Epidermal melanocyte (primary cell): Measurements from ENCODE around the gene RFNG.

Source experiments
- DNase-seq: peaks from one replicate; pipeline ENCODE4 v3.0.0; 2011; ENCODE audit warnings: low spot score; ENCODE audit not compliant: insufficient read length

The RFNG gene

GRCh38 chr17:82028246-82028645, 23.4 kb downstream of the RFNG start:
- no peak for DNase-seq

- DNase-seq = no peak
Measured at GRCh38 chr17:82025401-82026107, 26.1 kb downstream of the RFNG start.

- DNase-seq = no peak
Measured at GRCh38 chr17:82024859-82025258, 26.8 kb downstream of the RFNG start.

- DNase-seq = no peak
Measured at GRCh38 chr17:82023447-82024241, 28.0 kb downstream of the RFNG start.

- DNase-seq = peak; percentile 100
Measured at GRCh38 chr17:82022981-82023446, 28.6 kb downstream of the RFNG start, which contains the start of gene LRRC45. Gene LRRC45 (plus strand): TSS chr17:82023305. CDS start chr17:82023644, 339 bp downstream.

- no peak for DNase-seq
Measured at GRCh38 chr17:82022310-82022980, 29.2 kb downstream of the RFNG start, which contains the start of gene CENPX. Gene CENPX (minus strand): TSS chr17:82022878. CDS start chr17:82022861, 17 bp downstream.

- DNase-seq = no peak
Measured at GRCh38 chr17:82021900-82022309, 29.7 kb downstream of the RFNG start.

- peak; percentile 82 for DNase-seq
Measured at GRCh38 chr17:82021107-82021899, 30.3 kb downstream of the RFNG start.

- no peak for DNase-seq
Measured at GRCh38 chr17:82020572-82021106, 31.0 kb downstream of the RFNG start.

GRCh38 chr17:82019690-82020571, 31.7 kb downstream of the RFNG start:
- DNase-seq = no peak

- no peak for DNase-seq
Measured at GRCh38 chr17:82018989-82019689, 32.5 kb downstream of the RFNG start.

GRCh38 chr17:82018152-82018988, 33.2 kb downstream of the RFNG start:
- DNase-seq = no peak

- DNase-seq = no peak
Measured at GRCh38 chr17:82017612-82018151, 33.9 kb downstream of the RFNG start.

GRCh38 chr17:82016875-82017459, 34.6 kb downstream of the RFNG start:
- DNase-seq = no peak

GRCh38 chr17:82016061-82016874, 35.3 kb downstream of the RFNG start:
- no peak for DNase-seq

GRCh38 chr17:82015311-82015971, 36.2 kb downstream of the RFNG start:
- DNase-seq = no peak
